Common myeloid progenitor, CD34-positive (primary cell): Measurements from ENCODE around the gene PTGES.

Experiments used
- CTCF ChIA-PET: fragments of 350-600 bp; sonication (Branson Sonifier 250); formaldehyde crosslinking; loops from one replicate; lab custom pipeline; 2021; ENCODE audit warnings: antibody characterized with exemption; lab: Charles Lee
- POLR2A ChIA-PET: fragments of 350-600 bp; sonication (Branson Sonifier 250); formaldehyde crosslinking; loops from one replicate; lab custom pipeline; 2021; ENCODE audit warnings: antibody characterized with exemption; lab: Charles Lee
- DNase-seq, 3 donors: peaks; one replicate each; pipeline versions ENCODE4 v3.0.0 to v3.0.0-alpha.2; 2013
- H3K27ac ChIP-seq, 2 experiments: 1 replicate in 1 of 2; 2 replicates in 1 of 2; pipeline ENCODE4 v1.7.0; 2013; ENCODE audit warnings: inconsistent platforms in 2 of 2, low read length in 2 of 2, mild to moderate bottlenecking in 2 of 2, low read depth in 1 of 2, moderate library complexity in 1 of 2; ENCODE audit not compliant: severe bottlenecking in 2 of 2, insufficient read depth in 1 of 2, poor library complexity in 1 of 2
- H3K27me3 ChIP-seq, 5 experiments: replicated peaks in 2 of 5; 1 replicate in 3 of 5; 2 replicates in 2 of 5; pipeline versions ENCODE4 v1.6.1 to v1.7.0; 2013; ENCODE audit warnings: low read length in 4 of 5, mild to moderate bottlenecking in 2 of 5, moderate library complexity in 2 of 5, inconsistent platforms in 1 of 5; ENCODE audit not compliant: insufficient read depth in 5 of 5, control insufficient read depth in 4 of 5
- H3K36me3 ChIP-seq, 4 experiments: 1 replicate in 2 of 4; 2 replicates in 2 of 4; pipeline versions ENCODE4 v1.6.1 to v1.7.0; 2013; ENCODE audit warnings: low read length in 3 of 4, control low read depth in 1 of 4, mild to moderate bottlenecking in 1 of 4; ENCODE audit not compliant: control insufficient read depth in 4 of 4, insufficient read depth in 4 of 4
- H3K4me1 ChIP-seq, 4 experiments: 1 replicate in 3 of 4; 2 replicates in 1 of 4; pipeline versions ENCODE4 v1.6.1 to v1.7.1; 2013; ENCODE audit warnings: low read length in 3 of 4, mild to moderate bottlenecking in 3 of 4, control low read depth in 1 of 4, inconsistent platforms in 1 of 4, moderate library complexity in 1 of 4; ENCODE audit not compliant: control insufficient read depth in 4 of 4, insufficient read depth in 4 of 4; ENCODE audit errors: control extremely low read depth in 1 of 4
- H3K4me3 ChIP-seq, 7 experiments: 1 replicate in 4 of 7; 2 replicates in 3 of 7; pipeline versions ENCODE4 v1.5.1 to v1.7.0; 2013; ENCODE audit warnings: mild to moderate bottlenecking in 7 of 7, low read length in 6 of 7, moderate library complexity in 6 of 7, inconsistent platforms in 2 of 7, low read depth in 2 of 7, control low read depth in 1 of 7; ENCODE audit not compliant: insufficient read depth in 4 of 7, control insufficient read depth in 1 of 7; ENCODE audit errors: extremely low read depth in 1 of 7
- H3K9me3 ChIP-seq, 5 experiments: 1 replicate in 4 of 5; 2 replicates in 1 of 5; pipeline versions ENCODE4 v1.6.1 to v1.7.1; 2013; ENCODE audit warnings: low read length in 4 of 5, mild to moderate bottlenecking in 2 of 5, inconsistent platforms in 1 of 5, low read depth in 1 of 5, moderate library complexity in 1 of 5; ENCODE audit not compliant: control insufficient read depth in 4 of 5, insufficient read depth in 2 of 5; ENCODE audit errors: control extremely low read depth in 1 of 5
- WGBS: methylation state at CpG from one replicate; pipeline ENCODE4 v1.1.5; 2013; ENCODE audit not compliant: insufficient coverage; 5-methylcytosine and 5-hydroxymethylcytosine counted together

Gene PTGES

DNA sequence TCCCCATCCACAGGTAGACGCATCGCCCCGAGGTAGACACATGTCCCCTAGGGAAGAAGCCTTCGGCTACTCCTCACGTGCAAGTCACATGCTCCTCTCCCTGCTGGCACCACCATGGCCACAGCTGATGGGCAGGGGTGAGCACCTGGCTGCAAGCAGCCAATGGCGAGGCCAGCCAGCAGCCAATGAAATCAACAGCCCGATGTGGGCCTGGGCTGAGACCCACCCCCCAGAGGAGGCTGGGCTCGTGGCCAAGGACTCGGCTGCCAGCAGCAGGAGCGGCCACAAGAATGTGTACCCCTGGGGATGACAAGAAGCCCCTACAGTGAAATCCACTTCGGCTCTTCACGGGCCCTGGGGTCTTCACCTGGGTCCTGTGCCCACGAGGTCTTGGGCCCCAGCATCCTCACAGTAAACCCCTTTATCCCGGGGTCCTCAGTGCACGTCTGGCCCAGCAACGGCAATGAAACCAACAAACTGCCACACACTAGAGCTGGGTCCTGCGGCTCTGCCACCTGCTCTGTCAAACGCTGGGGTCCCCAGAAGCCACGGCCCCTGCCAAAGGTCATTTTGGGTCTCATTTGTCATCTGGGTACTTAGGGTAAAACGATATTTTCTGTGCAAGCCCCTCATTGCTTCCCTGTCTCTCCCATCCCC lies 22.1 kb upstream of the PTGES start:
- DNase-seq, result no peak
- no peak overlapping the region for H3K4me3 ChIP-seq
- no peaks in the 10 kb centered on the region for H3K9me3 ChIP-seq
- no peaks in the 10 kb centered on the region for H3K36me3 ChIP-seq
- CTCF ChIA-PET, result interaction anchor here (0.9 to 3.8 kb wide), 7 partner anchors 9 to 37 kb away, joined by 3 to 28 read pairs (median 4); no protein-coding TSS in a partner anchor
- peaks cover 7 to 23% (median 20%) of the 10 kb centered on the region in 4 experiments for H3K4me1 ChIP-seq
- POLR2A ChIA-PET, result no interaction called here
- H3K27me3 ChIP-seq, result peaks cover 0 to 11% (median 0%) of the 10 kb centered on the region in 5 experiments
- no peak overlapping the region for H3K27ac ChIP-seq
- 90% methylated on average over 18 of the region's 20 CpGs for WGBS

DNA sequence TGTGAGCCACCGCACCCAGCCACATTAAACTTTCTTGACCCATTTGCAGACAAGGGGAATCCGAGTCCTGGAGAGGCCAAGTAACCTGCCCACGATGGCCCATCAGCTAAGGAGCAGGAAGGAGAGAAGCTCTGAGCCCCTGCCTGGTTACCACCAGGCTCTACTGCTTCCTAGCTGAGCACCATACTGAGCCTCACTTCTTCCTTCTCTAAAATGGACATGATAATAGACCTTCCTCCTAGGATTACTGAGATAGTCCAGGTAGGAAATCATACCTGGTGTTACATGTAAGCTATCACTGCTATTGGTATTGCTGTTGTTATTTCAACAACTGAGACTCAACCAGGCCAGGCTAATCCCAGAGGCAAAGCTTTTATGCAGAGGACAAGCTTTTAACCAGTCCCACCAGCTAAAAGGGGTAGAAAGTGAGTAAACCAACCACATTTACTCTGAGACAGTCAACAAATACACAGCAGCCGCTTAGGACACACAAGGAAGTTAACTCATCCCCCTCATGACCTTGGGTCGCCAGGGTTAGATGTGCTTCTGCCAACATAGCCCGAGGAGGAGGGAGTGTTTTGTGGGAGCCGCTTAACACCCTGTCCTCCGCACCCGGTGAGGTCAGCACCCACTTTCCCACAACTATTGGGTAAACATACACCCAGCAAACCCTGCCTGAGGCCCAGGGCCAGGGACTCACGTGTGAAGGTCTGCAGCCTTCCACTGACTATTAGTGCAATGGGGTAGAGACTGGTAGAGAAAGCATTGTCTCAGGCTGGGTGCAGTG lies 20.6 kb upstream of the PTGES start:
- 90% methylated on average over 2 of the region's 10 CpGs for WGBS
- Histone ChIP-seq H3K27me3 (peaks cover 0 to 11% (median 0%) of the 10 kb centered on the region in 5 experiments), H3K27ac (no peak overlapping the region), H3K9me3 (no peaks in the 10 kb centered on the region), H3K36me3 (no peaks in the 10 kb centered on the region), H3K4me3 (no peak overlapping the region), H3K4me1 (peaks cover 6 to 21% (median 20%) of the 10 kb centered on the region in 4 experiments)
- ChIA-PET POLR2A (no interaction called here), CTCF (interaction anchor here (0.9 to 2.9 kb wide), 4 partner anchors 9 to 36 kb away, joined by 3 to 13 read pairs (median 4); no protein-coding TSS in a partner anchor)
- DNase-seq, result no peak

DNA sequence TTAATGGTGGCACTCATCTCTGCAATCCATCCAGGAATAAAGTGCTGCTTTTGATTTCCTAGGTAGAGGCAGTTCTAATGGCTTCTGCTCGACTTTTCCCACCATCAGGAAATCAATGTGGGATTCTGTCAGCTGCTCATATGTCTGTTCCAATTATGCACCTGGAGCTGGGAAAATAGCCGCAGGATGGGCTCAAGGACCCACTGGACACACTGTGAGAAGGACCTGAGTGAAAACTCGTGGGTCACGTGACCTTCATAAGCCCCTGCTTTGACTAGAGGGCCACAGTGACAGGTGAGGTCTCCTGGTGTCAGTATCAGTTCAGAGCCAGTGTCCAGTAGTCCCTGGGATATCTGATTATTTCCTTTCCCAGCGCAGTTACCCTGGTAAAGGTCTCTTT lies 17.9 kb upstream of the PTGES start:
- WGBS, result 90% methylated on average over 5 of the region's 5 CpGs

DNA sequence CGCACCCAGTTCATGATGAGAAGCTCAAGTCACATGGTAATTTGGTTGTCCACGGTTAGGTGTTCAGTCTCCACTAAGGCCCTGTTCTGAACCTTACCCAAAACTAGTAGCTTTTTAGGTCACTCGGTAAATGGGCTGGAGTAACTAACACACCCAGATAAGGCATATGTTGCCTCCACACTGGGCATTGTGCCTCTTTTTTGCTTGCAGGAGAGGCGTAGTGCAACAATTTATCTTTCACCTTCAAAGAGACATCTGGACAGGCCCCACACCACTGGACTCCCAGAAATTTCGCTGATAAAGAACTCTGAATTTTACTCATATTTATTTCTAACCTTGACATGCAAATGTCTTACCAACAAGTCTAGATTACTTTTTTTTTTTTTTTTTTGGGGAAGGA lies 16.8 kb upstream of the PTGES start:
- no peak for DNase-seq
- ChIA-PET POLR2A (no interaction called here), CTCF (no interaction called here)
- no peaks in the 10 kb centered on the region for H3K9me3 ChIP-seq
- WGBS, result 82% methylated on average over 5 of the region's 5 CpGs
- no peaks in the 10 kb centered on the region for H3K4me1 ChIP-seq
- H3K27me3 ChIP-seq, result peaks cover 0 to 10% (median 0%) of the 10 kb centered on the region in 5 experiments
- H3K36me3 ChIP-seq, result no peaks in the 10 kb centered on the region
- no peak overlapping the region for H3K27ac ChIP-seq
- H3K4me3 ChIP-seq, result no peak overlapping the region

More for the DNA sequence above, 17.9 kb upstream of the PTGES start:
- Histone ChIP-seq H3K9me3 (no peaks in the 10 kb centered on the region), H3K27me3 (peaks cover 0 to 11% (median 0%) of the 10 kb centered on the region in 5 experiments), H3K36me3 (no peaks in the 10 kb centered on the region), H3K27ac (no peak overlapping the region), H3K4me1 (no peaks in the 10 kb centered on the region), H3K4me3 (no peak overlapping the region)
- no peak for DNase-seq
- CTCF ChIA-PET, result interaction anchor here (1.0 kb wide), 1 partner anchor 10 kb away, joined by 3 read pairs; no protein-coding TSS in a partner anchor
- POLR2A ChIA-PET, result no interaction called here

DNA sequence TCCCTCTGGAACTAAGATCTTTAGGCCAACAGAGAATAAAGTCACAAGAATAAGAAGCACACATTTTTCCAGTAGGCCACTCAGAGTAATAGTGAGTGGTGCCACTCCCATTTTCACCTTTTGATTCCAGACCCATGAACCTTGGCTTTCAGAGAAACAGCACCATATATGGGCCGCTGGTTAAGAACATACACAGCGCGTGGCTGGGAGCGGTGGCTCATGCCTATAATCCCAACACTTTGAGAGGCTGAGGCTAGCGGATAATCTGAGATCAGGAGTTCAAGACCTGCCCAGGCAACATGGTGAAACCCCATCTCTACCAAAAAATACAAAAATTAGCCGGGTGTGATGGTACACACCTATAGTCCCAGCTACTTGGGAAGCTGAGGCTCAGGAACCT lies 15.6 kb upstream of the PTGES start:
- H3K27ac ChIP-seq, result no peak overlapping the region
- 96% methylated on average over 6 of the region's 6 CpGs for WGBS
- peaks cover 0 to 9% (median 0%) of the 10 kb centered on the region in 5 experiments for H3K27me3 ChIP-seq
- H3K36me3 ChIP-seq, result no peaks in the 10 kb centered on the region
- ChIA-PET POLR2A (no interaction called here), CTCF (interaction anchor here (0.7 to 1.3 kb wide), 4 partner anchors 9 to 31 kb away, joined by 3 to 4 read pairs (median 4); no protein-coding TSS in a partner anchor)
- H3K9me3 ChIP-seq, result no peaks in the 10 kb centered on the region
- H3K4me1 ChIP-seq, result no peaks in the 10 kb centered on the region
- no peak for DNase-seq
- no peak overlapping the region for H3K4me3 ChIP-seq

DNA sequence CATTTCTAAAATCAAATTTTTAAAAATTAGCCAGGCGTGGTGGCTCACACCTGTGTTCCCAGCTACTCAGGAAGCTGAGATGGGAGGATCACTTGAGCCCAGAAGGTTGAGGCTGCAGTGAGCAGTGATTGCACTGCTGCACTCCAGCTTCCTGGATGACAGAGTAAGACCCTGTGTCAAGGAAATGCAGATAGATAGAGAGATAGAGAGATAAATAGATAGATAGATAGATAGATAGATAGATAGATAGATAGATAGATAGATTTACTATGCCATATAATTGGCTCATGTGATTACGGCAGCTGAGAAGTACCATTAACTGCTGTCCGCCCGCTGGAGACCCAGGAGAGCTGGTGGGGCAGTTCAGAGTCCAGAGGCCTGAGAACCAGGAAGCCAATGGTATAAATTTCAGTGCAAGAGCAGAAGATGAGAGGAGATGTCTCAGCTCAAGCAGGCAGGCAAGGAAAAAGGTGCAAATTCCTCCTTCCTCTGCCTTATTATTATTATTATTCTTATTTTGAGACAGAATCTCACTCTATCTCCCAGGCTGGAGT lies 13.0 kb upstream of the PTGES start:
- H3K4me3 ChIP-seq, result no peak overlapping the region
- no peaks in the 10 kb centered on the region for H3K36me3 ChIP-seq
- no peaks in the 10 kb centered on the region for H3K9me3 ChIP-seq
- no peaks in the 10 kb centered on the region for H3K4me1 ChIP-seq
- DNase-seq, result no peak
- ChIA-PET POLR2A (no interaction called here), CTCF (interaction anchor here (0.8 to 1.5 kb wide), 4 partner anchors 10 to 28 kb away, joined by 3 to 7 read pairs (median 3); no protein-coding TSS in a partner anchor)
- H3K27me3 ChIP-seq, result peaks cover 0 to 5% (median 0%) of the 10 kb centered on the region in 5 experiments
- 100% methylated on average over 4 of the region's 4 CpGs for WGBS
- H3K27ac ChIP-seq, result no peak overlapping the region
